Esophagus squamous epithelium (tissue), 5 donors: ENCODE results near the gene KCNQ4. TPM values are rescaled to one million over a fixed set of nuclear protein-coding genes. Genes with fewer than 3 reads are reported as not detected.

Experiments
- DNase-seq: peaks from one replicate; lab custom pipeline; 2025; lab: John Stamatoyannopoulos, UW
- H3K27ac ChIP-seq, 4 donors: fragments of 200-600 bp; sonication (generic); one replicate each; pipeline ENCODE4 v1.5.1; 2016 to 2019; ENCODE audit warnings: mild to moderate bottlenecking in 1 of 4
- H3K27me3 ChIP-seq, 4 donors: fragments of 200-600 bp; sonication (generic); 1 replicate in 3 of 4; 2 replicates in 1 of 4; pipeline versions ENCODE4 v1.5.1 to v1.6.0; 2017 to 2021; ENCODE audit warnings: antibody characterized with exemption in 1 of 4
- H3K36me3 ChIP-seq, 3 donors: fragments of 200-600 bp; sonication (generic); one replicate each; pipeline ENCODE4 v1.5.1; 2016 to 2019
- H3K4me1 ChIP-seq, 3 donors: fragments of 200-600 bp; sonication (generic); one replicate each; pipeline ENCODE4 v1.5.1; 2017 to 2019
- H3K4me3 ChIP-seq, 4 donors: fragments of 200-600 bp; sonication (generic); 1 replicate in 3 of 4; 2 replicates in 1 of 4; pipeline ENCODE4 v1.5.1; 2016 to 2019; ENCODE audit warnings: mild to moderate bottlenecking in 2 of 4, moderate library complexity in 1 of 4
- H3K9me3 ChIP-seq, 3 donors: fragments of 200-600 bp; sonication (generic); one replicate each; pipeline ENCODE4 v1.5.1; 2016 to 2019
- CTCF ChIP-seq, 6 experiments: fragments of 450-650 bp in 4 of 6; fragments of 200-600 bp in 2 of 6; sonication (generic) in 2 of 6; IDR thresholded peaks; one replicate each; pipeline ENCODE4 v1.5.1; 2016 to 2019; ENCODE audit warnings: antibody characterized with exemption in 6 of 6, mild to moderate bottlenecking in 4 of 6, moderate library complexity in 4 of 6
- POLR2A ChIP-seq, 4 donors: fragments of 450-650 bp; IDR thresholded peaks; one replicate each; pipeline ENCODE4 v1.6.1; 2017; ENCODE audit warnings: antibody characterized with exemption in 4 of 4, mild to moderate bottlenecking in 4 of 4, moderate library complexity in 3 of 4
- WGBS, 2 donors: methylation state at CpG; one replicate each; pipeline ENCODE4 v1.1.5; 2018; 5-methylcytosine and 5-hydroxymethylcytosine counted together
- intact Hi-C: fragments of 100-400 bp; cut with DNase I; formaldehyde crosslinking; loops from one replicate; pipeline ENCODE4 v1.15.0; 2022
- total RNA-seq, 4 donors: library from RNA; depleted of rRNA; stranded (reverse); fragments of >200 nt; gene quantifications; one replicate each; pipeline ENCODE4 v1.1.0, GENCODE V29; 2016
- donor health status: DM: yes; HTN: yes; CAD: no.

The KCNQ4 gene
- total RNA-seq, 4 donors from 2014 or later, result 0.50 to 2.1 (median 0.81) TPM

- no peak for DNase-seq
- Histone ChIP-seq H3K36me3 (no peaks in the 10 kb centered on the region), H3K4me1 (peaks cover 0 to 56% (median 20%) of the 10 kb centered on the region in 3 donors), H3K27me3 (no peaks in the 10 kb centered on the region), H3K27ac (peak overlapping the region in 2 of 4 donors; percentile 53 to 72), H3K9me3 (no peaks in the 10 kb centered on the region), H3K4me3 (no peak overlapping the region)
- WGBS, 2 donors, result 62 to 79% methylated on average over 6 to 7 of the region's 10 CpGs
- TF ChIP-seq CTCF (IDR thresholded peaks at IDR 0.05), result no peak
- no peak for TF ChIP-seq POLR2A (IDR thresholded peaks at IDR 0.05)
- intact Hi-C loops, result no loop called here
Measured at GRCh38 chr1:40794974-40795715, 11.6 kb downstream of the KCNQ4 start.

GRCh38 chr1:40795811-40796586 is 12.4 kb downstream of the KCNQ4 start:
- WGBS, 2 donors, result 51 to 56% methylated on average over 13 of the region's 13 CpGs
- peaks cover 2 to 64% (median 21%) of the 10 kb centered on the region in 3 donors for H3K4me1 ChIP-seq
- TF ChIP-seq POLR2A (IDR thresholded peaks at IDR 0.05) (no peak), CTCF (IDR thresholded peaks at IDR 0.05) (no peak)

GRCh38 chr1:40796939-40797667 is 13.5 kb downstream of the KCNQ4 start:
- H3K27me3 ChIP-seq, result no peaks in the 10 kb centered on the region
- H3K9me3 ChIP-seq, result no peaks in the 10 kb centered on the region
- TF ChIP-seq POLR2A (IDR thresholded peaks at IDR 0.05) (no peak), CTCF (IDR thresholded peaks at IDR 0.05) (no peak)
- peak overlapping the region in 2 of 4 donors; percentile 68 to 72 for H3K27ac ChIP-seq
- no peak overlapping the region for H3K4me3 ChIP-seq
- no peak for DNase-seq
- 52 to 58% methylated on average over 8 to 9 of the region's 9 CpGs for WGBS, 2 donors
- intact Hi-C loops, result no loop called here
- H3K4me1 ChIP-seq, result peaks cover 13 to 64% (median 30%) of the 10 kb centered on the region in 3 donors
- no peaks in the 10 kb centered on the region for H3K36me3 ChIP-seq

More at GRCh38 chr1:40795811-40796586, 12.4 kb downstream of the KCNQ4 start:
- Histone ChIP-seq H3K36me3 (no peaks in the 10 kb centered on the region), H3K4me3 (no peak overlapping the region), H3K27me3 (no peaks in the 10 kb centered on the region), H3K27ac (peak overlapping the region in 3 of 4 donors; percentile 5 to 72 (median 53)), H3K9me3 (no peaks in the 10 kb centered on the region)
- DNase-seq, result no peak
- intact Hi-C loops, result no loop called here

GRCh38 chr1:40797668-40798010 is 14.1 kb downstream of the KCNQ4 start:
- intact Hi-C loops, result no loop called here
- TF ChIP-seq CTCF (IDR thresholded peaks at IDR 0.05) (no peak), POLR2A (IDR thresholded peaks at IDR 0.05) (no peak)
- Histone ChIP-seq H3K4me3 (no peak overlapping the region), H3K27me3 (no peaks in the 10 kb centered on the region), H3K9me3 (no peaks in the 10 kb centered on the region), H3K36me3 (no peaks in the 10 kb centered on the region), H3K27ac (peak overlapping the region in 2 of 4 donors; percentile 68 to 72), H3K4me1 (peaks cover 17 to 67% (median 35%) of the 10 kb centered on the region in 3 donors)
- no peak for DNase-seq
- 80 to 84% methylated on average over 1 to 3 of the region's 3 CpGs for WGBS, 2 donors
